Kidney capillary endothelial cell (primary cell): ENCODE data around the gene REG4.
"Not testable (repeated sequence)": the region's sequence is repeated elsewhere in the genome, so short reads cannot be mapped to it uniquely, and the experiment has no call there.

Experiments used
- DNase-seq: peaks from one replicate; pipeline ENCODE4 v3.0.0-alpha.2; 2018; ENCODE audit warnings: low spot score

The REG4 gene

GRCh38 chr1:119806489-119806888 lies 4.8 kb downstream of the REG4 start:
- DNase-seq: no peak

- DNase-seq: no peak
Observed at GRCh38 chr1:119805746-119806145, 5.5 kb downstream of the REG4 start.

- DNase-seq: no peak
Observed at GRCh38 chr1:119805247-119805646, 6.0 kb downstream of the REG4 start.

- no peak for DNase-seq
Observed at GRCh38 chr1:119799599-119800177, 11.6 kb downstream of the REG4 start.

GRCh38 chr1:119799003-119799402 lies 12.3 kb downstream of the REG4 start:
- no peak for DNase-seq

- no peak for DNase-seq
Observed at GRCh38 chr1:119797606-119798005, 13.7 kb downstream of the REG4 start.

GRCh38 chr1:119797162-119797561 lies 14.1 kb downstream of the REG4 start:
- DNase-seq: no peak

- no peak for DNase-seq
Observed at GRCh38 chr1:119795261-119796200, 15.7 kb downstream of the REG4 start.

GRCh38 chr1:119794876-119795240 lies 16.4 kb downstream of the REG4 start:
- DNase-seq: no peak

GRCh38 chr1:119794230-119794875 lies 16.9 kb downstream of the REG4 start:
- no peak for DNase-seq

GRCh38 chr1:119791377-119791776 lies 19.9 kb downstream of the REG4 start:
- no peak for DNase-seq

- DNase-seq: no peak
Observed at GRCh38 chr1:119790451-119791198, 20.6 kb downstream of the REG4 start.

GRCh38 chr1:119787776-119788175 lies 23.5 kb downstream of the REG4 start:
- DNase-seq: no peak

GRCh38 chr1:119786473-119787050 lies 24.7 kb downstream of the REG4 start:
- not testable (repeated sequence) for DNase-seq

- DNase-seq: not testable (repeated sequence)
Observed at GRCh38 chr1:119786046-119786445, 25.2 kb downstream of the REG4 start.

- DNase-seq: no peak
Observed at GRCh38 chr1:119784191-119784781, 27.0 kb downstream of the REG4 start.

- DNase-seq: no peak
Observed at GRCh38 chr1:119783354-119784185, 27.7 kb downstream of the REG4 start.

GRCh38 chr1:119782631-119783325 lies 28.5 kb downstream of the REG4 start:
- no peak for DNase-seq

- DNase-seq: no peak
Observed at GRCh38 chr1:119781434-119782210, 29.6 kb downstream of the REG4 start.
